GM12878 (cell line): ENCODE measurements around the gene IL4I1. TPM values are rescaled to one million over a fixed set of nuclear protein-coding genes. Genes with fewer than 3 reads are reported as not detected.

Experiments used
- ATAC-seq: fragments of 200-7000 bp; cut with Tn5 transposase; 3 replicates; pipeline ENCODE4 v1.9.1; 2020; ENCODE audit warnings: mild to moderate bottlenecking, moderate library complexity
- BruUV-seq: library from RNA; stranded (reverse); fragments of 400-500 nt; replicated peaks from 2 replicates; lab custom pipeline; 2021; lab: Mats Ljungman, UMichigan
- CTCF ChIA-PET: fragments of 300-600 bp; sonication (Branson Sonifier 250); formaldehyde crosslinking; extraction: SDS; loops from one replicate; lab custom pipeline; 2021; ENCODE audit warnings: inconsistent platforms; lab: Yijun Ruan, JAX
- POLR2A ChIA-PET: fragments of 350-600 bp; formaldehyde crosslinking; extraction: SDS; loops from one replicate; lab custom pipeline; 2021; ENCODE audit warnings: inconsistent platforms; lab: Charles Lee
- RAD21 ChIA-PET: fragments of 300-600 bp; sonication (Branson Sonifier 250); formaldehyde crosslinking; loops from one replicate; lab custom pipeline; 2023; ENCODE audit warnings: antibody characterized with exemption; ENCODE audit not compliant: unreplicated experiment; lab: Charles Lee
- SMC1A ChIA-PET: fragments of 300-600 bp; sonication (Branson Sonifier 250); formaldehyde crosslinking; loops from one replicate; lab custom pipeline; 2023; ENCODE audit not compliant: unreplicated experiment, uncharacterized antibody; lab: Charles Lee
- DNase-seq: peaks from one replicate; pipeline ENCODE4 v3.0.0-alpha.2; 2011; ENCODE audit warnings: low read depth, low spot score
- FAIRE-seq: peaks from 3 replicates; lab custom pipeline; 2011; peaks lifted over from hg19 to GRCh38; lab: Jason Lieb, UNC
- H2AFZ ChIP-seq: 2 replicates; pipeline ENCODE4 v1.6.0; 2011; ENCODE audit warnings: low read depth, low read length, control low read depth; ENCODE audit not compliant: control insufficient read depth
- H3K27ac ChIP-seq: 2 replicates; pipeline ENCODE4 v1.5.1; 2011; ENCODE audit warnings: control low read depth; ENCODE audit not compliant: control insufficient read depth, insufficient read depth
- H3K27me3 ChIP-seq, 2 experiments: replicated peaks in 1 of 2; 2 replicates each; pipeline versions ENCODE4 v1.6.0 to v1.6.1; 2011; ENCODE audit warnings: low read length in 1 of 2; ENCODE audit not compliant: control insufficient read depth in 2 of 2, insufficient read depth in 2 of 2
- H3K36me3 ChIP-seq, 2 experiments: 2 replicates each; pipeline ENCODE4 v1.5.1; 2011; ENCODE audit warnings: low read length in 1 of 2; ENCODE audit not compliant: control insufficient read depth in 2 of 2, insufficient read depth in 2 of 2
- H3K4me1 ChIP-seq: 2 replicates; pipeline ENCODE4 v1.6.1; 2011; ENCODE audit warnings: mild to moderate bottlenecking, low read length, moderate library complexity, mixed read lengths; ENCODE audit not compliant: control insufficient read depth, insufficient read depth
- H3K4me2 ChIP-seq: 2 replicates; pipeline ENCODE4 v1.6.0; 2011; ENCODE audit warnings: control low read depth; ENCODE audit not compliant: control insufficient read depth, insufficient read depth
- H3K4me3 ChIP-seq: fragments of 200-600 bp; sonication (generic); 2 replicates; pipeline ENCODE4 v1.5.1; 2016
- H3K79me2 ChIP-seq: 2 replicates; pipeline ENCODE4 v1.6.0; 2011; ENCODE audit warnings: low read length; ENCODE audit not compliant: control insufficient read depth, insufficient read depth
- H3K9ac ChIP-seq: 2 replicates; pipeline ENCODE4 v1.8.0; 2011; ENCODE audit warnings: low read length, control low read depth, mixed read lengths; ENCODE audit not compliant: control insufficient read depth, insufficient read depth
- H3K9me3 ChIP-seq: replicated peaks from 3 replicates; pipeline ENCODE4 v1.5.1; 2011; ENCODE audit warnings: mild to moderate bottlenecking, low read length; ENCODE audit not compliant: control insufficient read depth, insufficient read depth
- H4K20me1 ChIP-seq: 2 replicates; pipeline ENCODE4 v1.6.0; 2011; ENCODE audit not compliant: control insufficient read depth, insufficient read depth
- CHD2 ChIP-seq: IDR thresholded peaks from 2 replicates; pipeline ENCODE4 v1.6.1; 2011; ENCODE audit warnings: low read depth, low read length, improper control_type of control experiment, borderline replicate concordance
- EGR1 ChIP-seq, 2 experiments: IDR thresholded peaks; 1 replicate in 1 of 2; 2 replicates in 1 of 2; pipeline ENCODE4 v1.6.1; 2011 to 2012; ENCODE audit warnings: low read depth in 2 of 2, low read length in 2 of 2, borderline replicate concordance in 1 of 2, mild to moderate bottlenecking in 1 of 2, moderate library complexity in 1 of 2
- IKZF2 ChIP-seq, 2 experiments: fragments of 450-650 bp; IDR thresholded peaks; 2 replicates each; pipeline ENCODE4 v1.6.1; 2017; ENCODE audit warnings: mild to moderate bottlenecking in 2 of 2, moderate library complexity in 2 of 2
- NBN ChIP-seq: fragments of 450-650 bp; IDR thresholded peaks from 2 replicates; pipeline ENCODE4 v1.6.1; 2016
- PAX8 ChIP-seq: fragments of 450-650 bp; IDR thresholded peaks from 2 replicates; pipeline ENCODE4 v1.6.1; 2017; ENCODE audit warnings: mild to moderate bottlenecking, moderate library complexity
- SREBF1 ChIP-seq: IDR thresholded peaks from 2 replicates; pipeline ENCODE4 v1.6.1; 2012; ENCODE audit warnings: mild to moderate bottlenecking, low read length
- WGBS: methylation state at CpG from one replicate; pipeline ENCODE4 v1.1.6; 2016; ENCODE audit warnings: low lambda C conversion rate; ENCODE audit not compliant: insufficient replicate concordance, insufficient coverage; ENCODE audit errors: missing lambda C conversion rate; 5-methylcytosine and 5-hydroxymethylcytosine counted together
- in situ Hi-C: fragments of 300-500 bp; cut with MboI; formaldehyde crosslinking; loops from 9 replicates; pipeline ENCODE4 v1.14.3; 2018; ENCODE audit warnings: mixed read lengths
- intact Hi-C: fragments of 100-400 bp; cut with micrococcal nuclease; formaldehyde crosslinking; loops from one replicate; pipeline ENCODE4 v1.14.2; 2022; ENCODE audit not compliant: unreplicated experiment
- polyA plus RNA-seq, 11 experiments: library from polyadenylated mRNA; depleted of rRNA in 4 of 11; unstranded in 6 of 11; stranded (reverse) in 5 of 11; fragments of >200 nt; fragmentation: Nextera tagmentation in 4 of 11; fragmentation: Illumina TruSeq in 1 of 11; extraction: Ambion mirVana in 4 of 11; extraction: Trizol in 1 of 11; gene quantifications; 1 replicate in 1 of 11; 2 replicates in 10 of 11; pipeline versions ENCODE4 v1.2.1 to v1.2.3, GENCODE V29; 2011 to 2016; ENCODE audit warnings: inconsistent platforms in 2 of 11, missing spikeins in 2 of 11, low read depth in 1 of 11
- total RNA-seq, 4 experiments: library from RNA; depleted of rRNA in 3 of 4; stranded (reverse); fragments of >200 nt in 3 of 4; fragmentation: Illumina TruSeq in 1 of 4; extraction: Trizol in 1 of 4; gene quantifications; 2 replicates each; pipeline versions ENCODE4 v1.2.1 to v1.2.3, GENCODE V29; 2013 to 2021
- TF ChIP-seq, protein P1 (sequence below): fragments of 450-650 bp; IDR thresholded peaks from 2 replicates; pipeline ENCODE4 v1.6.1; 2016; ENCODE audit warnings: mild to moderate bottlenecking
- TF ChIP-seq, protein P2 (sequence below): fragments of 450-650 bp; conservative IDR thresholded peaks from 2 replicates; pipeline ENCODE4 v1.6.1; 2017; ENCODE audit warnings: mild to moderate bottlenecking, moderate library complexity

Gene IL4I1
- total and polyA plus RNA-seq, 10 of the 15 experiments (the other 5 are each of a cell fraction or from before 2014, with no cell fraction given) = 0.62 to 83.8 (median 42.8) TPM

DNA sequence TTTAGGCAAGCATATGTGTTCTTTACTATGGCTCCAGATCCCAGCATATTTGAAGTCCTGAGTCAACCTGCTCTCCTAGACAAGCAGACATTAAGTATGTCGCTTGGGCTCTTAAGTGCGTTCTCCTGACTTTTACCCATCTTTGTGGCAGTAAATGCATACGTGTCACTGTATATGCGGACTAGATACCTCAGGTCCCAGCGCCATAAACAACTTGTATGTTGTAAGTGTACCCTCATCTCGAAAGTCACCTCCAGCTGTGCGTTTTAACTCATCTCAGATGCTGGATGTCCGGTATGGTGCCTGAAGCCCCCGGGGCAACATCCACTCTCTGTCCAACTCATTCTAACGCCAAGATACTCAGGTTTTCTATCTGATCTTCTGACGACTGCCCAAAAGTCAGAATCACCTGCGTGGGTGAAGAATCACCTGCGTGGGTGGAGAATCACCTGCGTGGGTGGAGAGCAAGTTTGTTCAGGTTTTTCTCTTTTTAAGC, 44.0 kb downstream of the IL4I1 start:
- no peak overlapping the region for H3K9ac ChIP-seq
- intact Hi-C loops (no loop called here), in situ Hi-C loops (no loop called here)
- 67% methylated on average over 14 of the region's 14 CpGs for WGBS
- TSS peak; percentile 70 for BruUV-seq
- no peak overlapping the region for H3K27ac ChIP-seq
- peak overlapping the region; percentile 94 for H3K4me2 ChIP-seq
- H3K79me2 ChIP-seq = peaks cover 6% of the 10 kb centered on the region
- no peaks in the 10 kb centered on the region for H4K20me1 ChIP-seq
- peak overlapping the region; percentile 71; the same call in 1 of the 2 replicates for H3K4me3 ChIP-seq
- ChIA-PET RAD21 (no interaction called here), POLR2A (interaction anchor here (0.6 to 1.3 kb wide), 2 partner anchors 17 to 74 kb away, joined by 3 read pairs; no protein-coding TSS in a partner anchor), SMC1A (interaction anchor here (1.1 to 1.2 kb wide), 2 partner anchors 13 to 86 kb away, joined by 3 to 5 read pairs; no protein-coding TSS in a partner anchor), CTCF (interaction anchor here (1.4 to 1.6 kb wide), 2 partner anchors 10 to 13 kb away, joined by 3 to 6 read pairs; no protein-coding TSS in a partner anchor)
- H3K36me3 ChIP-seq = peaks cover 0 to 6% of the 10 kb centered on the region in 2 experiments; a peak in 2 of 4 replicates
- peaks cover 5% of the 10 kb centered on the region; the same call in 2 of the 3 replicates for H3K9me3 ChIP-seq
- no peaks in the 10 kb centered on the region for H3K27me3 ChIP-seq
- no peak overlapping the region for H2AFZ ChIP-seq
- no peak for ATAC-seq
- no peak for DNase-seq
- peaks cover 26% of the 10 kb centered on the region for H3K4me1 ChIP-seq
- no peak for FAIRE-seq
- TF ChIP-seq CHD2 = no peak
- no peak for TF ChIP-seq NBN
- TF ChIP-seq IKZF2 (IDR thresholded peaks at IDR 0.05) = no peak
- TF ChIP-seq, protein P1, sequence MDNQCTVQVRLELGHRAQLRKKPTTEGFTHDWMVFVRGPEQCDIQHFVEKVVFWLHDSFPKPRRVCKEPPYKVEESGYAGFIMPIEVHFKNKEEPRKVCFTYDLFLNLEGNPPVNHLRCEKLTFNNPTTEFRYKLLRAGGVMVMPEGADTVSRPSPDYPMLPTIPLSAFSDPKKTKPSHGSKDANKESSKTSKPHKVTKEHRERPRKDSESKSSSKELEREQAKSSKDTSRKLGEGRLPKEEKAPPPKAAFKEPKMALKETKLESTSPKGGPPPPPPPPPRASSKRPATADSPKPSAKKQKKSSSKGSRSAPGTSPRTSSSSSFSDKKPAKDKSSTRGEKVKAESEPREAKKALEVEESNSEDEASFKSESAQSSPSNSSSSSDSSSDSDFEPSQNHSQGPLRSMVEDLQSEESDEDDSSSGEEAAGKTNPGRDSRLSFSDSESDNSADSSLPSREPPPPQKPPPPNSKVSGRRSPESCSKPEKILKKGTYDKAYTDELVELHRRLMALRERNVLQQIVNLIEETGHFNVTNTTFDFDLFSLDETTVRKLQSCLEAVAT = 0 out of 2 replicates have a peak, but pooled peaks have one; percentile 32
- peak in 1 of 2 experiments; percentile 74; a peak in 2 of 3 replicates for TF ChIP-seq EGR1 (IDR thresholded peaks at IDR 0.05; ENCODE audit: borderline replicate concordance in 1 of 2, low read depth in 2 of 2, low read length in 2 of 2)
- TF ChIP-seq, protein P2, sequence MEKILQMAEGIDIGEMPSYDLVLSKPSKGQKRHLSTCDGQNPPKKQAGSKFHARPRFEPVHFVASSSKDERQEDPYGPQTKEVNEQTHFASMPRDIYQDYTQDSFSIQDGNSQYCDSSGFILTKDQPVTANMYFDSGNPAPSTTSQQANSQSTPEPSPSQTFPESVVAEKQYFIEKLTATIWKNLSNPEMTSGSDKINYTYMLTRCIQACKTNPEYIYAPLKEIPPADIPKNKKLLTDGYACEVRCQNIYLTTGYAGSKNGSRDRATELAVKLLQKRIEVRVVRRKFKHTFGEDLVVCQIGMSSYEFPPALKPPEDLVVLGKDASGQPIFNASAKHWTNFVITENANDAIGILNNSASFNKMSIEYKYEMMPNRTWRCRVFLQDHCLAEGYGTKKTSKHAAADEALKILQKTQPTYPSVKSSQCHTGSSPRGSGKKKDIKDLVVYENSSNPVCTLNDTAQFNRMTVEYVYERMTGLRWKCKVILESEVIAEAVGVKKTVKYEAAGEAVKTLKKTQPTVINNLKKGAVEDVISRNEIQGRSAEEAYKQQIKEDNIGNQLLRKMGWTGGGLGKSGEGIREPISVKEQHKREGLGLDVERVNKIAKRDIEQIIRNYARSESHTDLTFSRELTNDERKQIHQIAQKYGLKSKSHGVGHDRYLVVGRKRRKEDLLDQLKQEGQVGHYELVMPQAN = no peak
- TF ChIP-seq PAX8 = no peak
- no peak for TF ChIP-seq SREBF1
